NCI-H2029 (cell line): ENCODE results near the gene APOBEC2.

Source experiments
- DNase-seq: peaks from one replicate; lab custom pipeline; 2025; lab: John Stamatoyannopoulos, UW

The APOBEC2 gene

DNA sequence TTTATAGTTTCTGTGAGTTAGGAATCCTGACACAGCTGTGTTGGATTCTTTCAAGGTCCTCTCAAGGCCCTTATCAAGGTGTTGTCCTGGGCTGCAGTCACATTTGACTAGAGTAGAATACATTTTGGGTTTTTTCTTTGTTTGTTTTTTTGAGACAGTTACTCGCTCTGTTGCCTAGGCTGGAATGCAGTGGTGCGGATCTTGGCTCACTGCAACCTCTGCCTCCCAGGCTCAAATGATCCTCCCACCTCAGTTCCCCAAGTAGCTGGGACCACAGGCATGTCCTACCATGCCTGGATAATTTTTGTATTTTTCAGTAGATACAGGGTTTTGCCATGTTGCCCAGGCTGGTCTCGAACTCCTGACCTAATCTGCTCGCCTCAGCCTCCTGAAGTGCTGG lies 35.4 kb downstream of the APOBEC2 start:
- no peak for DNase-seq

DNA sequence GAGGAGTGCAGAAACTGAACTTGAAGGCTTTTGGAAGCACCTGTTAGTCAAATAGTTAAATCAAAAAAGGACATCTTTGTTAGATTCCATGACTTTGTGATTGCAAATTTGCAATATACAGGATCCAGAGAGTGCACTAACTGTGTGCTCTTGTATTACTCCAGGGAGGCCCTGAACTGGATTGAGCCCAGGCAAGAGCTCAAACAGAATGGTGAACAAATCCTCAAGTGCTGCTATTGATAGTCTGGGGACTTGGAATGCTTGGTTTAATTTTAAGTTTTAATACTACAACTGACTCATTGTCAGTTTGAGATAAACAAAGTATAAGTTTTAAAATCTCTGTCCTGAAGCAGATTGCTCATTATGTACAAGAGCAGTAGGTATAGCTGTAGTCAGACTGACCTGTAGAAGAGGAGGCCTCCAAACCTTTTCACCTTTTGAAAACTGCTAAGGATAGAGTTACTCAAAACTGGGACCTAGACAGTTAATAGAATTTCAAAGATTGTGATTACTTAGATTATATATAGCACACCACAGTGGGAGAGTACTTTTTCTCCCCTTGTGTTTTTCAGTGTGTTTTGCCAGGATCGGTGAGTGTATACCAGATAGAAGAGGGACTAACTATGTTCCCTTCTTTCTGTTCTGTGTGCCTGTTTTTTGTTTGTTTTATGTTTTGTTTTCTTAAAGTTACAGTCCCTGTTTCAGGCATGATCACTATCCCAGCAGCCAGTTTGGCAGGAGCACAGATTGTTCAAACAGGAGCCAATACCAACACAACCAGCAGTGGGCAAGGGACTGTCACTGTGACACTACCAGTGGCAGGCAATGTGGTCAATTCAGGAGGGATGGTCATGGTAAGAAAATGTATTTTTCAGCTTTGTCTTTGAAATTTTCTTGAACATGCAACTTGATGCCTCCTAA lies 38.1 kb downstream of the APOBEC2 start:
- DNase-seq = no peak

DNA sequence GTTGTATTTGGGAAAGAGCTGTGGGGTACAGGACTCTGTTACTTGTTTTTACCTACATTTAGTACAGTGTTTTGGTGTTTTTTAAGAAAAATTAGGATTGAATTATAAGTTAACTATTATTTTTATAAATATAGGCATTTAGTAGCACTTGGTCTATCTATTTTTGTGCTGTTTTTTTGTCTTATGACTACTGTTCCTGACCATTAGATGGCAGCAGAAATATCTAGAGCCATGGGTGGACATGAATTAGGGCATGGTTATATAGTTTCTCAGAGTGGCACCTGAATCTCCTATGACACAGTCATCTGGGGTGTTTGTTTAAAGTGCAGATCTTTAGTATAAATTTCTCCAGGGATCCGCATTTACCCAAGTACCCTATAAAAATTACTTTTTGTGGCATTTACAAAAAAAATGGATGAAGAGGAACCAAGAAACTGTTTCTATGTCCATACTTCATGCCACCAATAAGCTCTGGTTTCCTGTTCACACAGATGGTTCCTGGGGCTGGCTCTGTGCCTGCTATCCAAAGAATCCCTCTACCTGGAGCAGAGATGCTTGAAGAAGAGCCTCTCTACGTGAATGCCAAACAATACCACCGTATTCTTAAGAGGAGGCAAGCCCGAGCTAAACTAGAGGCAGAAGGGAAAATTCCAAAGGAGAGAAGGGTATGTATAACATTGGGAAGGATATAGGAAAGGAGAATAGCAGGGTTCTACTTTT lies 39.6 kb downstream of the APOBEC2 start:
- DNase-seq = peak; percentile 28

DNA sequence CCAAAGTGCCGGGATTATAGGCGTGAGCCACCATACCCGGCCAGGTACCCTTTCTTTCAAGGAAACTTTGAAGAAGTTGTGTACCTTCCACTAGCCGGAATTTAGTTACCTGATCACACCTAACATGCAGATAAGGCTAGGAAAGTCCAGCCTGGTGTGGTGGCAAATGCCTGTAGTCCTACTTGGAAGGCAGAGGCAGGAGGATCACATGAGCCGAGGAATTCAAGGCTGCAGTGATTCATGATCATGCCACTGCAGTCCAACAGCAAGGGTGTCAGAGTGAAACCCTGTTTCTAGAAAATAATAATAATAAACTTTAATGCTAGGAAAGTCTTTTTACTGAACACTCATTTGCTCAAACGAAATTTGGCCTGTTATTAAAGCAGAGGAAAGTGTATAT lies 40.7 kb downstream of the APOBEC2 start:
- DNase-seq = no peak

DNA sequence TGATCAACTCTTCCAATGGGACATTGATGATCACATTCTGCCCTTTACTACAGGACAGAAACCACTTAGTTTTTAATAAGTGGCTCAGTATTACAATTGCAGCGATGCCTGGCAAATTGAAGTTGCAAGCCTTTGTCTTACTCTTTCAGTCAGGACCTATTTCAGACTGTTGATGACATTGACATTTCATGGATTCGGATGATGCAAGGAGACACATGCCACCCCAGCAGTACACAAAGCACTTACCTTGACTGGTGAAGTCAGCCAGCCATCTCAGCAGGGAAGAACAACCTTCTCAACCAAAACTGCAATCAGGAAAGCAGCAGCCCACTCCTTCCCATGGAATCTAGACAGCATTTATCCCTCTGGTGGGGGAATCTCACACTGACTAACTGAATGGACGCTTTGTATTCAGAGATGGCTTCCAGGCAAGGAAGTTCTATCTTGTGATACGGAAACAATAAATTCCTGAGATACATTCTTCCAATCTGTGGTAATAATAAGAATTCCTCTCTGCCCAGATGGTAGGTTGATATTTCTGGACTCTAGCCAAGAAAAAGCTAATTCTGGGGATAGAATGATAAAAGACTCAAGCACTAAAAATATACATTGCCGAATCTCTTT lies 44.6 kb downstream of the APOBEC2 start:
- no peak for DNase-seq

DNA sequence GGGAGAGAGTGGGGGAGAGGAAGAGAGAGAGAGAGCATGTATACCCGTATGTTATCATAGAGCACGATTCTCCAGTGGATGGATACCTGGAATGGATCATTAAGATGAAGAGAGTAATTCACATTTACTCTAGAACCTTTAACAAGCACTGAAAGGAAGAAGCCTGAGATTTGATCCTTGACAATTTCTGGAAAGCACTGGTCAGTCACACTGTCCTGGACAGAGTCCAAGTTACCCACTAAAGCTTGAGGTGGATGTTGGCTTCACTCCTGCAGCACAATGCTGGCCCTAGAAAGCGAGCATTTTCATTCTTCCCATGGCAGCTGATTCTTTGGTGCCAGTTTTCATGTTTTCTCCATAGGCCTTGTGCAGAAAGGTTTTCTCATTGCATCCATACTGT lies 45.4 kb downstream of the APOBEC2 start:
- no peak for DNase-seq

- DNase-seq = no peak
Observed at GRCh38 chr6:41100871-41101287, 47.9 kb downstream of the APOBEC2 start.

DNA sequence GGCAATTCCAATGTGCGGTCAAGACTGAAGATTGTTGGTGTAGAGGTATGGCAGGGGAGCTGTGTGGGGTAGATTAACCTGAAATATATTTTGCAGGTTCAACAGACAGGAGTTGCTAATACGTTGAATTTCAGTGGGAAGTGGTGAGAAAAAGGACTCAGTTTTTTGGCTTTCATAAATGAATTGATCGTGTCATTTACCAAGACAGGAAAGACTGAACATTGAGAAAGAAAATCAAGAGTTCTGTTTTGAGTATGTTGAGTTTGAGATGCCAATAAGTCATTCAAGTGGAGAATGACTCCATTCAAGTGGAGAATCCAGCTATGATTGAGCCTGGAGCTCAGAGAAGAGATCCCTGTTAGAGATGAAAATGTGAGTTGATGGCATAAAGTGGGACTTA lies 50.8 kb downstream of the APOBEC2 start:
- DNase-seq = no peak

GRCh38 chr6:41111017-41111416 lies 58.0 kb downstream of the APOBEC2 start:
- no peak for DNase-seq
